NCI-H446 (cell line): ENCODE results near the gene LYZL1.
A peak's percentile ranks its signal among the peaks of the same experiment; 100 is the strongest.
"Not testable (repeated sequence)": the region's sequence is repeated elsewhere in the genome, so short reads cannot be mapped to it uniquely, and the experiment has no call there.

Source experiments
- DNase-seq, 2 experiments: peaks; one replicate each; lab custom pipeline; 2025; lab: John Stamatoyannopoulos, UW

The LYZL1 gene

GRCh38 chr10:29263506-29263905, 25.4 kb upstream of the LYZL1 start:
- no peak for DNase-seq

- no peak for DNase-seq
Measured at GRCh38 chr10:29265210-29265768, 23.6 kb upstream of the LYZL1 start.

- DNase-seq, result no peak
Measured at GRCh38 chr10:29266641-29267040, 22.2 kb upstream of the LYZL1 start.

- no peak for DNase-seq
Measured at GRCh38 chr10:29268011-29268410, 20.9 kb upstream of the LYZL1 start.

DNA sequence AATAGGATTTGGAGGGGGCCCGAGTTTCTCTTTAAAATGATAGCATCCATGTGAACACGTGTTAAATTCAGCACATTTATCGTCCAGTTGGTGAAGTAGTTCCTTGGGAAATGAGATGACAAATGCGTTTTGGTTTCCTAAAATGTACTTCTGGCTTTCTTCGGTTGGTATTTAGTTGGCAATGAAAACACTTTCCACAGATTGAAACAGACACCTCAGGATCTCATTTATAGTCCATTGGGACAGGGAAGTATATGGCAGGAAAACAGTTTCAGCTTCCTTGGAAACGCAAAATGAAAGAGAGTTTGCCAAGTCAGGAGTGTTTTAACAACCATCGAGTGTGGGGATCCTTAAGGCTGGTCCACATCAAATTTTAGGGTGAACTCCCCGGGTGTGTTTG, 19.4 kb upstream of the LYZL1 start:
- no peak for DNase-seq

DNA sequence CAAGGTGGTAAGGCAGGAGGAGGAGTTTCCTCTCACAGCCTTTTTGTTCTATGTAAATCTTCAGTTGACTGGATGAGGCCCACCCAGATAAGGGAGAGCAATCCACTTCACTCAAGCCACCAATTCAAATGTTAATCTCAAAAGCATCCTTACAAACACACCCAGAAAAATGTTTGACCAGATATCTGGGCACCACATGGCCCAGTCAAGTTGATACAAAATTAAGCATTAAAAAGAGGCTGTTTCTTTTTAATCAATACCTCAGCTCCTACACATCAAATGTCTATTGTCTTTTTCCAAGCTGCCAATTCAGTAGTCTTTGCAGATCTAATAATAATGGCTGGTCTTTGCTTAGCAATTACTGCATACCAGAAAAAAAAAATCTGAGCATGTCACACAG, 18.0 kb upstream of the LYZL1 start:
- DNase-seq, result no peak

DNA sequence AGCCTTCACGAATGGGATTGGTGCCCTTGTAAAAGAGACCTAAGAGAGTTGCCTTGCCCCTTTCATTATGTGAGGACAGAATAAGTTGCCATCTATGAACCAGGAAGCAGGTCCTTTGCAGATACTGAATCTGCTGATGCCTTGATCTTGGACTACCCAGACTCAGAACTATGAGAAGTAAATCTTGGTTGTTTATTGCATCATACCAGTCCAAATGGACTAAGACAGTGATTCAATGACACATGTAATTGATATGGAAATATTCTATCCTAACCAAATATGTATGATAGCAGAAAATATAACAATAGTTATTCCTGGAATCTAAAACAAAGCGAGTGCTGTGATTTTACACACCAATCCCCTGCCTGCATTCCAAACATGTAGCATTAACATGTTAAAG, 17.0 kb upstream of the LYZL1 start:
- DNase-seq, result no peak

DNA sequence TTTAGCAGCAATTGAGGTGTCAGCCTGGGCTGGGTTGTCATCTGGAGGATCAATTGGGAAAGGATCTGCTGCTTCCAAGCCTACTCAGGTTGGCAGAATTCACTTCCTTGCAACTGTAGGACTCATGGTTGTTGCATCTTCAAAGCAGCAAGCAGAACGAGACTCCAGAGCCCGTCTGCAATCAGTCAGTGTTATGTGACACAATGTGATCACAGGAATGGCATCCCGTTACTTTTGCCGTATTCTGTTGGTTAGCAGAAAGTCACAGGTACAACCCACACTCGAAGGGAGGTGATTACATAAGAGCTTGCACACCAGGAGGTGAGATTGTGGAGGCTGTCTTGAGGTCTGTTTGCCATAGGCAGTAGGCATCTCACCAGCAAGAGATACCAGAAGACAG, 15.4 kb upstream of the LYZL1 start:
- DNase-seq, result no peak

DNA sequence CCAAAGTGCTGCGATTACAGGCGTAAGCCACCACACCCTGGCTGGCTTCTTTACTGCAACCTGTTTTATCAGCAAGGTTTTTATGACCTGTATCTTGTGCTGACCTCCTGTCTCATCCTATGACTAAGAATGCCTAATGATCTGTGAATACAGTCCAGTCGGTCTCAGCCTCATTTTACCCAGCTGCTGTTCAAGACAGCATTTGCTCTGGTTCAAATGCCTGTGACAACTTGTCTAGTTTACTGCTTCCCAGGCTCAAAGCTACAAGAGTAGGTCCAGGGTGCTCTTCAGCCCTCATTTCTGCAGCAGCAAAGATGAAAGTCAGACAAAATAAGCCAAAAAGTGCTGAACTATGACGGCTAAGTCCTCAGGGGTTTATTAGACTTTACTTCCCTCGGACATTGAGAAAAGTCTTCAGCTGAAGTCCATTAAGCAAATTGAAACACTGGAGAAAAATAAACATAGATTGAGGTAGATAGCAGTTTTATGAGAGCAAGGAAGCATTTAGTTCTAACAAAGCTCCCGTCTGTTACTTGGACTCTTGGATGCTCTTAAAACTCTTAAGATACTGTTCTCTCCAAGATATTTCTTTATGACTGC, 12.5 kb upstream of the LYZL1 start:
- no peak for DNase-seq

DNA sequence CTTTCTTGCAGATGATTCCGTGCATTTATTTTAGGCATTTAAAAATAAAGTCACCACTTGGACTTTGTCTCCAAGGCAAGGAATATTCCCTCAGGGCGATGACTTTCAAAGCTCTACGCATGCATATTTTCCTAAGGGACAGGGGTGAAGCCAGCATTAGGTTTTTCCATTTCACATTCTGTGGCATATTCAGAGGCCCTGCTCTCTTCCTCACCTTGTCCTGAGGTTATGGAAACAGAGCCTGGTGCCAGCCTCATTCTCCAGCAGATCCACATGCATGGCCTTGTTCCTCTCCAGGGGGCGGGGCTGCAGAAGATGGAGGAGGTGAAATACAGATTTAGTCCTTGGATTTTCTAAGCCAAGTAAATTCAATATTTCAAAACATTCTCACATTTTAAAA, 11.6 kb upstream of the LYZL1 start:
- DNase-seq, result no peak

DNA sequence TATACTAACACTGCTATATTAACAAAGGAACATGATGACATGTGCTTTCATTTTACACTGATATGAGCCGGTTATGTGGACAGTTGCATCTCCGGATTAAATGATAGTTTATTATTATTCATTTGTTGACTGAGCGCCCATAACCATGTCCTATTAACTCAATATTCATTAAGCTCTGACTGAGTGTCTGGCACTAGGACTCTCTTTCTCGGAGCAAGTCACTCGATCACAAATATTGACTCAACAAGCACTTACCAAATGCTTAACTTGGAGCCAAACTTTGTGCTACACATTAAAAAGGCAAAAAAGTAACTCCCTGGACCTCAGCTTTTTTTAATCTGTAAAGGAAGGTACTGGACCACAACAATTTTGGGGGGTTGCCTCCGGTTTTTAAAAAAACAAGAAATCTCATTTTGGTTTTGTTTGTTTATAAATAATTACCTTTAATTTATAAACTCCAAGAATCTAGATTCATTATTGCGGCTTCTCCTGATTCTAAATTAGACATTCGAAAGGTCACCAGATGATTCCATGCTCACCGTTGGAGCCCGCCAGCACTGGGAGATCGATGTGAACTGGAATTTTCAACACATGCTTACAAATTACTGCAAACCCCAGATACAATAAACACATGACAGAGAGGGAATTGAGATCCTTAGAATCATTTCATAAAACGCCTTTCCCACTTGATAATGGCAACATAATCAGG, 8.9 kb upstream of the LYZL1 start:
- no peak for DNase-seq

- no peak for DNase-seq
Measured at GRCh38 chr10:29280488-29280840, 8.4 kb upstream of the LYZL1 start.

GRCh38 chr10:29285624-29286051, 3.2 kb upstream of the LYZL1 start:
- no peak for DNase-seq

GRCh38 chr10:29287635-29288034, 1.2 kb upstream of the LYZL1 start:
- DNase-seq, result no peak

GRCh38 chr10:29291561-29291960, 2.7 kb downstream of the LYZL1 start:
- DNase-seq, result not testable (repeated sequence)

DNA sequence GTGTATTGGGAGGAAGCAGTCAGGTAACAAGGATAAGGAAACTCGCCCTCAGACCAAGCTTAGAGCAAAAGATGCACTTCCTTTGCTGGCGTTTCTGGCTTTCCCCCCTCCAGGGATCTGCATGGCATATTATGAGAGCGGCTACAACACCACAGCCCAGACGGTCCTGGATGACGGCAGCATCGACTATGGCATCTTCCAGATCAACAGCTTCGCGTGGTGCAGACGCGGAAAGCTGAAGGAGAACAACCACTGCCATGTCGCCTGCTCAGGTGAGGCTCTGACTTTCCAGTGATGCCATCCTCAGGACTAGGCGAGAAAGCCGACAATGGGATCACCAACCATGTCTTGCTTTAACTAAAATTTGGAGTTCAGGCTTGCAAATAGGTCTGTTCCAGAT, 3.5 kb downstream of the LYZL1 start:
- not testable (repeated sequence) for DNase-seq

DNA sequence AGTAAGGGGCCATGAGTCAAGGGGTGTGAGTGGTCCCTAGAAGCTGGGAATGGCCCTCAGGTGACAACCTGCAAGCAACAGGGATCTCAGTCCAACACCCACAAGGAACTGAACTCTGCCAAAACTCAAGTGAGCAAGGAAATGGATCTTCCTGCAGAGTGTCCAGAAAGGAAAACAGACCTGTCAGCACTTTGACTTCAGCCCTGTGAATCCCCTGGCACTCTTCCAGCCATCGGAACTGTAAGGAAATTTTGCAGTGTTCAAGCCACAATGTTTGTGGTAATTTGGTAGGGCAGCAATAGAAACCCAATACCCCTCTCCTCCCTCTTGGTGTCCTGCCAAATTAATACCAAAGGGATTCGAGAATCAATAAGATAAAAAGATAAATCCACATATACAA, 6.9 kb downstream of the LYZL1 start:
- DNase-seq, result no peak

DNA sequence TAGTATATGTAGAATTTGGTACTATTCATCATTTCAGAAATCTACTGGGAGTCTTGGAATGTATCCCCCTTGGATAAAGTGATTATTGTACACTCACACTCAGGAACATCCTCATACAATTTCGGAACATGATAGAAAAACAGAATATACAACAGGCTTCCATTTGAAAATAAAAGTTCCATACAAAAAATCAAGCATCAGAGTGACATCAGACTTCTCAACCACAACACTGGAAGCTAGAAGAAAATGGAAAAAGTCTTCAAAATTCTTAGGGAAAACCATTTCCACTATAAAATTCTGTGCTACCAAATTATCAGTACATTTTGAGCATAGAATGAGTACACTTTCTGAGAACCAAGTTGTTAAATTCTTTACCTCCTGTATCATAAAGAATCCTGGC, 8.8 kb downstream of the LYZL1 start:
- DNase-seq, result no peak

GRCh38 chr10:29301359-29301910, 12.6 kb downstream of the LYZL1 start:
- DNase-seq, result no peak

DNA sequence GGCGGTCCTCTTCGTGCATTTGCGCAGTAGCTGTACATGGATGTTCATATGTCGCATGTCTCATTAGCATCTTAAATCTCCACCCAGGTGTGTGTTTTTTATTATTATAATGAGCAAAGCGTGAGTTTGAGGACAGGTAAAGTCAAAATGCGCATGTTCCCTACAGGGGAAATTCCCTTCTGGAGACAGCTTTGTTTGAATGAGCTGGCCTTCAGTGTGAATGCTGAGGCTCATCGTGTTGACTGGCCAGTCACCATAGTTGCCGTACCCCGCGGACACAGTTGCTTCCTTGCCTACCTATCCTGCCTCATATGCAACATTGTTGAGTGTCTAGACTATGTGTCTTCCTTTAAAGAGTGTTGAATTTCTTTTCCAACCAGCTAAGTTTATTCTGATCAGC, 13.6 kb downstream of the LYZL1 start:
- no peak for DNase-seq

DNA sequence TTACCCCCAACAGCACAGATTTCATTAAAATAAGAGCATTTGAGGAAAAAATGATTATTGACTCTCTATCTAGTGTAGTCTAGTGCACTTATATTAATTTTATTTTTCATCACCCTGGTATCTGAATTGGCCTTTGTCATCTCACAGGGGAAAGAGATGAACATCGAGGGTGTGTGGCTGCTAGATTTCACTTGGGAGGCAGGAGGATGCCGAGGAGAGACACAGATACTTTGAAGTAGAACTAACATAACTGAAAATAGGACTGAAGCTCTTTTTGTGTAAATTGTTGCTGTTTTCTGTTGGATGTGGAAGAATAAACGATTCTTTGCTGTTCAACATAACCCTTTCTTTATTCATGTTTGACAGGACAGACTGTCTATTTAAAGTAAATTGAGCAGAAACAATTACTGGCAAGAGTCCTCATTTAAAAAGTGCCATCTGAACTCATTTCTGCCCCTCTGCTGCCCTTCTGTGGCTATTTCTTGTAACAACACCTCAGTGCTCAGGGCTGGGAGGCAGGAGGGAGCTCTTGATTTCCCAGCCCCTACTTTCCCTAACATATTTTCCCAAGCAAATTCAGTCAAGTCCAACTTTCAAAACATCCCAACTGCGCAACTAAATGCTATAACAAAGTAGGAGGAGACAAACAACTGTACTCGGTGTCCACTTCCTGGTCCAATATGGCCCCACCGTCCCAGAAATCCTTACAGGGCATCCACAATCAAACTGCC, 15.6 kb downstream of the LYZL1 start:
- peak; percentile 80 to 86 for DNase-seq

- DNase-seq, result no peak
Measured at GRCh38 chr10:29304995-29305335, 16.1 kb downstream of the LYZL1 start.

DNA sequence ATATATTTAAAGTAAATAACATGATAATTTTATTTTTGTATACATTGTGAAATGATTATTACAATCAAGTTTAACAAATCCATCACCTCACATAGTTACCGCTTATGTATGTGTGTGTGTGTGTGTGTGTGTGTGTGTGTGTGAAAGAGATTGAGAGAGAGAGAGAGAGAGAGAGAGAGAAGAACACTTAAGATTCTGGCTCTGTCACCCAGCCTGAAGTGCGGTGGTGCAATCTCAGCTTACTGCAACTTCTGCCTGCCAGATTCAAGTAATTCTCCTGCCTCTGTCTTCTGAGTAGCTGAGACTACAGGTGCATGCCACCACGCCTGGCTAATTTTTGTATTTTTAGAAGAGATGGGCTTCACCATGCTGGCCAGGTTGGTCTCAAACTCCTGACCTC, 17.8 kb downstream of the LYZL1 start:
- no peak for DNase-seq
